Cortex of kidney (tissue), 1 donor: ENCODE data around the gene SUMO3.

Experiments
- DNase-seq: peaks from one replicate; lab custom pipeline; 2025; lab: John Stamatoyannopoulos, UW

Gene SUMO3

DNA sequence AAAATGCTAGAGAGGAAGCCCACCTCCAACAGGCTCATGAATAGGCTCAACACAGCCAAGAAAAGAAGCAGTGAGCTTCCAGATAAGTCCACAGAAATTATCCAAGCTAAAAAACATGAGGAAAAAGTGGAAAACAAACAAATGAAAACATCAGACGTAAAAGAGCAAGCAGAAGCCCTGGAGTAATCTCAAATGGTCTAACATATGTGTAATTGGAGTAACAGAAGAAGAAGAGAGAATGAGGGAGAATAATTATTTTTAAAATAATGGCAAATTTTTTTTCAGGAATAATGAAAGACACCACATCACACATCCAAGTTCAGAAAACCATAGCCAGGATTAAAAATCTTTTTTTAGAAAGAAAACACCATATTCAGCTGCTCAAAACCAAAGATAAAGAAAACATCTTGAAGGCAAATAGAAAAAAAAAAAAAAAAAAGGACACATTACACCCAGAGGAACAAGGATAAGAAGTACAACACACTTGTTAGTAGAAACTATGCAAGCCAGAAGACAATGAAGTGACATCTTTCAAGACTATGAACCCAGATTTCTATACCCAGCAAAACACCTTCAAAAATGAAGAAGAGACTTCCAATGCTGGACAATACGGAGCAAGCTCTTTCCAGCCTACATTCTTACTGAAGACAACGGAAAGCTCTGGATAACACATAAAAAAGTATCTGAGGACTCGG is 10.6 kb upstream of the SUMO3 start:
- DNase-seq = no peak

GRCh38 chr21:44823179-44823660 is 5.4 kb upstream of the SUMO3 start:
- no peak for DNase-seq

DNA sequence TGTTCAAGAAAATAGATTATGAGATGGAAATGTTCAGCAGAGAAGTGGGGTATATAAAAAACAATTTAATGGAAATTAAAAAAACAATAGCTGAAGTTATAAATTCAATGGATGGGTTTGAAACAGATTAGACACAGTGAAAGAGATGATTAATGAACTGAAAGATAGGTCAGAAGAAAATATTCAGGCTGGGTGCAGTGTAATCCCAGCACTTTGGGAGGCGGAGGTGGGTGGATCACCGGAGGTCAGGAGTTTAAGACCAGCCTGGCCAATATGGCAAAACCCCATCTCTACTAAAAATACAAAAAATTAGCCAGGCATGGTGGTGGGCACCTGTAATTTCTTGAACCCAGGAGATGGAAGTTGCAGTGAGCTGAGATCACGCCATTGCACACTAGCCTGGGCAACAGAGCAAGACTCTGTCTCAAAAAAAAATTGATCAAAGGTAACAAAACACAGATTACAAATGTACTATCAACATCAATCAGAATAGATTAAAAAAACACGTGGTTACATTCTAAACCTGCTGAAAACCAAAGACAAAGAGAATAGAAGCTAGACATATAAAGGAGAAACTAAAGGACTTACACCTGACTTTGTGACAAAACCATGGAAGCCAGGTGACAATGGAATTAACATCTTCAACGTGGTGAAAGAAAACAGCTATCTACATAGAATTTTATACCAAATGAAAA is 4.8 kb upstream of the SUMO3 start:
- no peak for DNase-seq

GRCh38 chr21:44820851-44821250 is 3.0 kb upstream of the SUMO3 start:
- no peak for DNase-seq

DNA sequence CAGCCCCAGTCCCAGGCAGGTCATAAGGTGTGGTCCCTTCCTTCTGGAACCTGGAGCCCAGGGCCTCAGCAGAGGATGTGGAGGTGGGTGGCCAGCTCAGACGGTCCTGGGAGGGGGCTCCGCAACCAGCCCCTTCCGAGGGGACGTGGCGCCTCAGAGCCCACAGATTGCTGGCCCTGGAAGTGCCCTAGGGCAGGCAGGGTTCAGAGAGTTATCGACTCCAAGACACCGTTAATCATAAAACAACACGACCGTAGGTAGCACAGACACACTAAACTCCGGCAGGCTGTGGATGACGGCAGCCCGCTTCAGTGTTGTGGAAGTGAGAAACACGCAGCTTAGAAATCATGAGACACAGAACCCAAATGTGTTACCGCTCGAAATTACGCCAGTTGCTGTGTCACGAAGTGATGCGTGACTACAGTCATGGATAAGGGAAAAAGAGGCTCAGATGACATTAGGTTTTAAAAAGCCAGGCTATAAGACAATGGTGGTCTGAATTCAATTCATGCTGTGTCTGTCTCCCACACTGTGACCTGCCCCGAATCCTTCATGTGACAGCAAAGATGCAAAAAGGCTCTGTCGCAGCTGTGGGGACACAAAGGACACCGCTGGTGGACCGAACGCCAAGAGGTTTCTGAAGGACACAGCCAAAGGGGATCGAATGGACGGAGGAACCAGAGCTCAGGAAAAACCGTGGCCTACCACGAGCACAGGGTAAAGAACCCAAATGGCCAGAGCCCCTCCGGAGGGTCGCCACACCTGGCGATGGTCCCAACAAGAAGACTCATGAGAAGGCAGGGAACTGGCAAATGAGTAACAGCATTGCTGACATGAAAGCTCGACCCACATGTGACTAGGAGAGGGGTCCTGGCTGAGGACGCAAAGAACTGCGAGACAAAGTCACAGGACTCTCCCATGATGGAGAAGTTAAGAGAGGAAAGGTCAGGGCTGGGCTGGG is 1.7 kb upstream of the SUMO3 start:
- no peak for DNase-seq

DNA sequence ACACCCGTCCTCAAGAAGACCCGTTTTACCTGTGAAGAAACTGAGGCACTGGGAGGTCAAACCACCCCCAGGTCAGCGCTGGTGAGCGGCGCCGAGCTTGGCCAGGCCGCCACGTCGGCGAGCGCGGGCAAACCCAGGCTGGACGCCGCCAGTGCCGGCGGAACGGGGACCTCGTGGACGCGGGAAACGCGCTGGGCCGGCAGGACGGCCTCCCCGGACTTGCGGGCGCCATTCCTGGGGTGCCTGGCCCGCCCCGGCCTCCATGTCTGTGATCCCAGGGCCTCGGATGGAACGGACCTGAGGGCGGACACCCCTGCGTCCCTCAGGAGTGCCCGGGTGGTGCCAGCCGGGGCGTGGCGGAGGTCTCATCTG is 764 bp upstream of the SUMO3 start:
- no peak for DNase-seq

GRCh38 chr21:44817506-44817880 is 369 bp downstream of the SUMO3 start:
- no peak for DNase-seq

GRCh38 chr21:44816761-44817505 is 929 bp downstream of the SUMO3 start:
- DNase-seq = no peak

DNA sequence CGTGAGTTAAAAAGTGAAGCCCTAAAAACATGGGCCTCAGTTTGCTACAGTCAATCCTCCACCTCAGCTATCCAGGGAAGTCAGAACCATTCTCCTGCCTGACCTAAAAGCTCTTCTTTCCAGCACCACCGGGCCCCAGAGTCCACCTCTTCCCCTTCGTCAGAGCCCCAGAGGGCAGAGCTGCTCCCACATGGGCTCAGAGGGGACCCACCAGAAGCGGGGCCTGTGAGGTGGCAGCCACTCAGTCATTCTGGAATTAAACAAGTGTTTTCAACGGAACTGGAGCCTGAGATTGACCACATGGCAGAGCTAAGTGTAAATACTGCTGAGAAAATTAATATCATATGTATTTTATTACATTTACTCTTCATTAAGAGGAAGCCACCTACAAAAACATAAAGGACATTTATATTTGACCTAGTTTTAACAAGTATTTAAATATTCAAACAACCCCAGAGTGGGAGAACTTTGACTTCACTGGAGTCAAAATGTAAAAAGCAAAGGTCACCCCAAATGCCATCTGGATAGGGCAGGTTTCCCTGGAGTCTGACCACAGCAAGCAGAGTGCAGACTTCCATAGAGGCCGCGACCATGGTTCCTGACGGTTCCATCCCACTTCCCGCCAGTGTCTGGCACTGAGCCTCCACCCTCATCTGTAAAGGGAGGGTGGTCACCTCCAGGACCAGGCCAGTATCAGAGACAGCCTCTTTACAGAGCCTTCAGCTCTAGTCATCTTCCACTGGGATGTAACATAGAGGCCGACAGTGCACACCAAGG is 1.8 kb downstream of the SUMO3 start:
- no peak for DNase-seq

DNA sequence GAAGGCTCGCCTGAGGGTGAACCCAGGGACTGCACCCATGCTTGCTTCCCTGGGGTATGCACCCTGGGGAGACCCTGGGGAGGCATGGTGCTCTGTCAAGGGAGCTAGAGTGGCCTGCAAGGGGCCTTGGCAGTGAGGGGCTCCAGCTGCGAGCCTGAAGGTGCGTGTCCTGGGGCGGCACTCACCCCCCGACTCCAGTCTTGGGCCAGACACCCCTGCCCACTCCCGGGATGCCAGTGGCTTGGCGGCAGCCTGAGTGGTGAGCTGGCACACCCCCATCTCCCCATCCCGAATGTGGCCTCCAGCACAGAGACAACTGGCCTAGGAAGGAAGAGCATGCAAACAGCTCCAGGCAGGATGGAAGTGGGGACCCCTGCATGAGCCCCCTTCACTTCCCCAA is 2.6 kb downstream of the SUMO3 start:
- no peak for DNase-seq

GRCh38 chr21:44814498-44815023 is 3.3 kb downstream of the SUMO3 start:
- no peak for DNase-seq

GRCh38 chr21:44813727-44814126 is 4.1 kb downstream of the SUMO3 start:
- no peak for DNase-seq

DNA sequence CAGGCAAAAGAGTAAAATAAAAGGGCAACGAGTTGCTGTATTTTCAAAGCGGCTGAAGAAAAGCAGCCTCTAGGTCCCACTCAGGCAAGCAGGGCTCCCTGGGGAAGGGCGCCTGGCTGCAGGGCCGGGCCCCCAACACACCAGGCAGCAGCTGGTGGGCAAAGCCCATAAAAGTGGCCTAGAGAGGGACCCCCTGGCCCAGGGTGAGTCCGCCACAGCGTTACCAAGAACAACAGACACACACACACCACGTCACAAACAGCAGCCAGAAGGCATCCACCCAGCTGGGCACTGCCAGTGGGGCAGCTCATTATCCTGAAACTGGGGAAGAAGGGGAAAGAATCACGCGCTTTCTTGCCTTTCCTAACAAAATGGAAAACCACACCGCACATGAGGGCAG is 4.7 kb downstream of the SUMO3 start:
- DNase-seq = no peak

GRCh38 chr21:44812640-44813039 is 5.2 kb downstream of the SUMO3 start:
- DNase-seq = no peak

DNA sequence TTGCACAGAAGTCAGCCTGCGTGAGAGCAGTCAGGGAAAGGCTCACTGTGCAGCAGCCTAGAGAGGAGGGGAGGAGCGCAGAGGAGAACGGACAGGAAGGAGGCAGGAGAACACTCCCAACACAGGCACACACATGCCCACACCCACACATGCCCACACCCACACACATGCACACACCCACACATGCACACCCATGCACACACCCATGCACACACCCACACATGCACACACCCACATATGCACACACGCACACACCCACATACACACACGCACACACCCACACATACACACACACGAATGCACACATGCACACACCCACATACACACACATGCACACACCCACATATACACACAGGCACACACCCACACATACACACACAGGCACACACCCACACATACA is 7.1 kb downstream of the SUMO3 start:
- DNase-seq = no peak

DNA sequence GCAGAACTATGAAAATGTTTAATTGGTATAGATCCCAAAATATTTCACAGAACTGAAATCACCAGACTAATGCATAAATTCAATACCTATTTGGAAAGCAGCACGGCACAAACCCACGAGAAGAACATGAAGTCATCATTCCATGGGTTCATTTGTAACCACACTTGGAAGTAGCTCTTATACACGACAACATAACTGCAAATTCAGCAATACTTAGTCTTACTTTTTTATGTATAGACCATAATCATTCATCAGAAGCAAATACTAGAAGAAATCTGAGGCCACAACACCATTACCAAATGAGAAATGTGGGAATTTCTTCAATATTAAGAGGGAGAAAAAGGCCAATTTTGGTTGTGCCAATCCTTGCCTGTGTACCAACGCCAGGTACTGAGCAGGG is 12.0 kb downstream of the SUMO3 start:
- DNase-seq = no peak

DNA sequence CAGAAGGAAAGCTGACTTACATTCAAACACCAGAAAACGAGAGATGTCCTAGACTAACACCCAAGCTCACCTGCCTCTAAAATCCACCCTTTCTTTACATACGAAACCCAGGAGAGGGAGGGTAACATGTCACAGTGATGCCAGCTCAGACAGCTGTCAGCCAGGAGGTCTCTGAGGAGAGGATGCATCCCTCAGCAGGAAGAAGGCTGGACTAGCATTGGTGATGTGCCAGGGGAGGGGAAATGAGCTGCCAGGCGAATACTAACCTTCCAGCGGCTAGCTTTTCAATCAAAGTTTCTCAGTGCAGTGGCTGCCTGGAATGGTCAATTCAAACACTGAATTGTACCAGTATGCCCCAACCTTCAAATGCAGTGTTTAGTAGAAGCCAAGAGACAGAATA is 12.6 kb downstream of the SUMO3 start:
- no peak for DNase-seq

DNA sequence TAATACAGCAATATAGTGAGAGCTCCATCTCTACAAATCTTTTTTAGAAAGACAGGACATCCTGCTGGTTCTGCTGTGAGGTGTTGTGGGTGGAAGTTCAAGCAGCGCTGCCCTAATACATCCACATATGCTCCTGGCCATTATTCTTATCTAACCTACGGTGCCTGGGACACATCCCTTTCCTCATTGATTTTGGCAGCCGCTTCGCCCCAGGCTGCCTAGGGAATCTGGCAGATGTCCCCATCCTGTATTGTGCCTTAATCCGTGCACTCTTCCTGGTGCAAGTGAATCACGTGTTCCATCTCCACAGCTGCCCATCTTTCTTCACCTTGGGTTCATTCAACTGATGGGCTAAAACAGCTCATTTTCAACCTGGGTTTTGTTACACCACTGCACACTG is 13.1 kb downstream of the SUMO3 start:
- DNase-seq = no peak

- DNase-seq = no peak
Measured at GRCh38 chr21:44803651-44804050, 14.2 kb downstream of the SUMO3 start.

DNA sequence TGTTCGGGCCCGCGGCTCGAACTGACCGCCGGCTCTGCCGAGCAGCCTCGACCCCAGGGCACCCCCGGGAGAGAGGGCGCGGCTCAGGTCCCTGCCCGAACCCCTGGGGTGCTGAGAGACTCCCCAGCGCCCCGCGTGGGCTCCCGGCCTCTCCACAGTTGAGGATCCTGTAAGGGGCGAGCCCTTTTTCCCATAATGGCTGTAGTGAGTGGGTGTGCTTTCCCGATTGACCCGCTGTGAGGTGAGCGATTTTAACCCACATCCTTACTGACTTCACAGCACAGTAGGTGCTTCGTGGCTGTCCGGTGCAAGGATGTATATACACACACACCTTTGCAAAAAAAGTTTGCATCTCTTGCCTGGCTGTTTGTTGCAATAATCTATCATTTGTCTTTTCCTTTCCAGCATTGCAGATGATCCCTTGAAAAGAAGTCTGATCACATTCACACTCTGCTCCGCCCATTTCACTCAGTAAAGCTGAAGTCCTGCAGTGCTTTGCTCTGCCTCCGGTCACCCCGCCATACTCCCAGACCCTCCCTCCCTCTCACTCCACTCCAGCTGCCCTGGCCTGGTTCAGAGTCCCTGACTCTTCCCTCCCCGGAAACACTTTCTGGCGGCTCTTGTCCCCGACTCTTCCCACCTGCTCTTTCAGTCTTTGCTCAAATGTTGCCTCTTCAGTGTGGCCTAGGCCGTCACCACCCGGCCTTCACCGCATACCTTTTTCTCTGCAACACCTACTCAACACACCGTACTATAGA is 15.3 kb downstream of the SUMO3 start:
- no peak for DNase-seq
